H9 (cell line): ENCODE results near the gene CABP7. TPM values are rescaled to one million over a fixed set of nuclear protein-coding genes. Genes with fewer than 3 reads are reported as not detected.

Experiments
- DNase-seq: peaks from one replicate; pipeline ENCODE4 v3.0.0-alpha.2; 2017
- H2AFZ ChIP-seq: one replicate; pipeline ENCODE4 v1.6.1; 2013; ENCODE audit warnings: mild to moderate bottlenecking, low read length, control low read depth, moderate library complexity
- H2AK5ac ChIP-seq: 2 replicates; pipeline ENCODE4 v1.6.1; 2013; ENCODE audit warnings: low read length, control low read depth, mixed read lengths; ENCODE audit not compliant: insufficient read length
- H2BK120ac ChIP-seq: one replicate; pipeline ENCODE4 v1.6.1; 2013; ENCODE audit warnings: low read depth, mild to moderate bottlenecking, low read length, control low read depth, inconsistent platforms; ENCODE audit not compliant: poor library complexity, severe bottlenecking
- H2BK12ac ChIP-seq: 2 replicates; pipeline ENCODE4 v1.6.1; 2013; ENCODE audit warnings: low read length, control low read depth, mixed read lengths, low read depth; ENCODE audit not compliant: insufficient read length
- H2BK15ac ChIP-seq: 2 replicates; pipeline ENCODE4 v1.6.1; 2013; ENCODE audit warnings: low read depth, low read length, control low read depth
- H2BK20ac ChIP-seq: one replicate; pipeline ENCODE4 v1.6.1; 2013; ENCODE audit warnings: low read depth, mild to moderate bottlenecking, low read length, control low read depth, inconsistent platforms; ENCODE audit not compliant: poor library complexity, severe bottlenecking
- H2BK5ac ChIP-seq: 2 replicates; pipeline ENCODE4 v1.6.1; 2013; ENCODE audit warnings: low read length, control low read depth, mixed read lengths; ENCODE audit not compliant: insufficient read length
- H3K14ac ChIP-seq: 2 replicates; pipeline ENCODE4 v1.6.1; 2013; ENCODE audit warnings: low read length, control low read depth; ENCODE audit not compliant: insufficient read depth
- H3K18ac ChIP-seq: 2 replicates; pipeline ENCODE4 v1.6.1; 2013; ENCODE audit warnings: low read depth, mild to moderate bottlenecking, mixed read lengths, low read length, control low read depth; ENCODE audit not compliant: insufficient read length
- H3K23ac ChIP-seq: 2 replicates; pipeline ENCODE4 v1.6.1; 2013; ENCODE audit warnings: low read length, control low read depth, mixed read lengths, low read depth; ENCODE audit not compliant: insufficient read length
- H3K23me2 ChIP-seq: 2 replicates; pipeline ENCODE4 v1.6.1; 2013; ENCODE audit warnings: low read depth, mild to moderate bottlenecking, mixed read lengths, low read length, control low read depth; ENCODE audit not compliant: insufficient read length, poor library complexity, severe bottlenecking
- H3K27ac ChIP-seq: 2 replicates; pipeline ENCODE4 v1.5.1; 2013; ENCODE audit warnings: low read length, control low read depth, mixed read lengths, low read depth; ENCODE audit not compliant: insufficient read length
- H3K27me3 ChIP-seq: 2 replicates; pipeline ENCODE4 v1.6.1; 2013; ENCODE audit warnings: low read length, control low read depth, inconsistent platforms; ENCODE audit not compliant: insufficient read depth
- H3K4ac ChIP-seq: 2 replicates; pipeline ENCODE4 v1.6.1; 2013; ENCODE audit warnings: low read depth, mild to moderate bottlenecking, control low read depth, inconsistent platforms, low read length, moderate library complexity
- H3K4me1 ChIP-seq: 2 replicates; pipeline ENCODE4 v1.6.1; 2013; ENCODE audit warnings: low read length, control low read depth, inconsistent platforms; ENCODE audit not compliant: insufficient read depth
- H3K4me2 ChIP-seq: 2 replicates; pipeline ENCODE4 v1.6.1; 2013; ENCODE audit warnings: low read length, control low read depth, mixed read lengths; ENCODE audit not compliant: insufficient read length, insufficient read depth
- H3K56ac ChIP-seq: 2 replicates; pipeline ENCODE4 v1.6.1; 2013; ENCODE audit warnings: low read depth, mild to moderate bottlenecking, mixed read lengths, low read length, control low read depth; ENCODE audit not compliant: insufficient read length
- H3K79me1 ChIP-seq: 2 replicates; pipeline ENCODE4 v1.6.1; 2013; ENCODE audit warnings: low read depth, mild to moderate bottlenecking, moderate library complexity, low read length, control low read depth, inconsistent platforms; ENCODE audit not compliant: insufficient read depth, poor library complexity, severe bottlenecking
- H3K79me2 ChIP-seq: 2 replicates; pipeline ENCODE4 v1.6.1; 2013; ENCODE audit warnings: low read length, control low read depth, inconsistent platforms; ENCODE audit not compliant: insufficient read depth
- H3K9ac ChIP-seq: 2 replicates; pipeline ENCODE4 v1.6.1; 2013; ENCODE audit warnings: low read length, control low read depth, mixed read lengths; ENCODE audit not compliant: insufficient read length; ENCODE audit errors: extremely low read depth
- H3K9me3 ChIP-seq: one replicate; pipeline ENCODE4 v1.6.1; 2013; ENCODE audit warnings: low read depth, low read length, inconsistent platforms; ENCODE audit not compliant: control insufficient read depth
- H3T11ph ChIP-seq: one replicate; pipeline ENCODE4 v1.6.1; 2013; ENCODE audit warnings: mild to moderate bottlenecking, low read length, control low read depth, inconsistent platforms
- H4K20me1 ChIP-seq: one replicate; pipeline ENCODE4 v1.6.1; 2013; ENCODE audit not compliant: control insufficient read depth, insufficient read length, insufficient read depth
- H4K5ac ChIP-seq: 2 replicates; pipeline ENCODE4 v1.6.1; 2013; ENCODE audit warnings: low read depth, mild to moderate bottlenecking, mixed read lengths, low read length, control low read depth; ENCODE audit not compliant: insufficient read length
- H4K8ac ChIP-seq: replicated peaks from 2 replicates; pipeline ENCODE4 v1.6.1; 2013; ENCODE audit warnings: low read length, control low read depth, mixed read lengths, low read depth; ENCODE audit not compliant: insufficient read length
- H4K91ac ChIP-seq: 2 replicates; pipeline ENCODE4 v1.6.1; 2013; ENCODE audit warnings: low read depth, mild to moderate bottlenecking, moderate library complexity, mixed read lengths, low read length, control low read depth; ENCODE audit not compliant: insufficient read length
- H3K27ac Mint-ChIP-seq, 3 experiments: 2 replicates in 2 of 3; 3 replicates in 1 of 3; pipeline ENCODE4 v1.8.0; 2020 to 2021; ENCODE audit warnings: mixed read lengths in 3 of 3, mild to moderate bottlenecking in 1 of 3, moderate library complexity in 1 of 3
- H3K27me3 Mint-ChIP-seq: 2 replicates; pipeline ENCODE4 v1.8.0; 2021; ENCODE audit warnings: low read depth, mild to moderate bottlenecking, moderate library complexity, mixed read lengths
- H3K36me3 Mint-ChIP-seq, 3 experiments: 2 replicates in 2 of 3; 3 replicates in 1 of 3; pipeline ENCODE4 v1.8.0; 2020 to 2021; ENCODE audit warnings: low read depth in 3 of 3, mixed read lengths in 3 of 3; ENCODE audit not compliant: insufficient read depth in 1 of 3
- H3K4me1 Mint-ChIP-seq, 2 experiments: 2 replicates each; pipeline ENCODE4 v1.8.0; 2020; ENCODE audit warnings: mixed read lengths in 2 of 2
- H3K4me3 Mint-ChIP-seq, 2 experiments: 2 replicates in 1 of 2; 3 replicates in 1 of 2; pipeline ENCODE4 v1.8.0; 2020 to 2021; ENCODE audit warnings: mild to moderate bottlenecking in 2 of 2, mixed read lengths in 2 of 2, moderate library complexity in 1 of 2
- H3K9me3 Mint-ChIP-seq, 2 experiments: 2 replicates in 1 of 2; 3 replicates in 1 of 2; pipeline ENCODE4 v1.8.0; 2020; ENCODE audit warnings: mild to moderate bottlenecking in 2 of 2, mixed read lengths in 2 of 2, moderate library complexity in 1 of 2
- CTCF ChIP-seq: fragments of 200-600 bp; sonication (generic); conservative IDR thresholded peaks from 3 replicates; pipeline ENCODE4 v1.8.0; 2021; ENCODE audit warnings: antibody characterized with exemption, mild to moderate bottlenecking
- WGBS: extraction: QIAGEN DNeasy Blood & Tissue Kit; methylation state at CpG from one replicate; pipeline ENCODE4 v1.1.7; 2013; ENCODE audit warnings: missing lambda C conversion rate, low lambda C conversion rate, mixed read lengths; ENCODE audit not compliant: insufficient read length; ENCODE audit errors: extremely low coverage; 5-methylcytosine and 5-hydroxymethylcytosine counted together
- total RNA-seq: library from RNA; stranded (reverse); gene quantifications from 2 replicates; pipeline ENCODE4 v1.2.1, GENCODE V29; 2021

The CABP7 gene
- total RNA-seq, 1 experiment from 2014 or later: 0.83 TPM

DNA sequence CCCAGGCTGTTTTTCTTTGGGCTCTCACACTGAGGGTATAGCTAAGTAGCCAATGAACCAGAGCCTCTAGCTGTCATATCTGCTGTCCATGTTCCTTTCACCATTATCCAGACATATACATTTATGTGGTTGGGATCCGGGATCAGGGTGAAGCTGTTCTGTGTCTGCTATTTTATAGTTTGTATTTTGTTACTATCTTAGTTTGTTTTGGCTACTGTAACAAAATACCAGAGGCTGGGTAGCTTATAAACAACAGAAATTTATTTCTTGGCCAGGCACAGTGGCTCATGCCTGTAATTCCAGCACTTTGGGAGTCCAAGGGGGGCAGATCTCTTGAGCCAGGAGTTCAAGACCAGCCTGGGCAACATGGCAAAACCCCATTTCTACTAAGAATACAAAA, 40.5 kb upstream of the CABP7 start:
- TF ChIP-seq CTCF: no peak
- Histone ChIP-seq H3K27ac (no peak overlapping the region), H3K4me2 (no peak overlapping the region), H4K91ac (no peak overlapping the region), H3K23ac (no peak overlapping the region), H3K18ac (no peak overlapping the region), H3K14ac (no peak overlapping the region), H3K23me2 (no peaks in the 10 kb centered on the region), H2AFZ (no peak overlapping the region), H3K4me1 (no peaks in the 10 kb centered on the region), H3K9ac (no peak overlapping the region), H4K20me1 (peaks cover 2% of the 10 kb centered on the region), H2BK120ac (no peak overlapping the region), H3K79me2 (no peaks in the 10 kb centered on the region), H2BK15ac (no peak overlapping the region), H3T11ph (no peak overlapping the region), H4K5ac (no peak overlapping the region), H3K79me1 (no peaks in the 10 kb centered on the region), H3K9me3 (no peaks in the 10 kb centered on the region), H3K4ac (no peak overlapping the region), H2AK5ac (no peak overlapping the region), H2BK12ac (no peak overlapping the region), H2BK5ac (no peak overlapping the region), H3K56ac (no peak overlapping the region), H4K8ac (no peak overlapping the region), H2BK20ac (no peak overlapping the region), H3K27me3 (no peaks in the 10 kb centered on the region)
- Mint-ChIP-seq H3K27me3 (no peaks in the 10 kb centered on the region), H3K36me3 (peaks cover 9 to 70% (median 37%) of the 10 kb centered on the region in 3 experiments; a peak in 6 of 7 replicates), H3K4me3 (no peak overlapping the region), H3K9me3 (no peaks in the 10 kb centered on the region), H3K4me1 (no peaks in the 10 kb centered on the region), H3K27ac (no peak overlapping the region)
- DNase-seq: no peak
- no CpG with 5 or more reads among the region's 1 CpG for WGBS
